ENCODE results near the gene CCDC9B.

DNA sequence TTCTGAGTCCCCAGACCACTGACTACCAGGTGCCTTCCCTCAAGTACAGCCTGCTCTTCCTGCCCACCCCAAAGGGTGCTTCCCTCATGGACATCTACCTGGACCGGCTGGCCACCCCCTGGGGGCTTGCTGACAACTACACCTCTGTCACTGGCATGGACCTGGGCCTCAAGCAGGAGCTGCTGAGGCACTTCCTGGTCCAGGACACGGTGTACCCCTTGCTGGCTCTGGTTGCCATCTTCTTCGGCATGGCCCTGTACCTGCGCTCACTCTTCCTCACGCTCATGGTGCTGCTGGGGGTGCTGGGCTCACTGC, 26.6 kb upstream of the CCDC9B start:
- TF ChIP-seq ZNF274 (IDR thresholded peaks at IDR 0.05; ENCODE audit: low read depth, low read length) (no peak), YY1 (IDR thresholded peaks at IDR 0.05; ENCODE audit: insufficient read depth, insufficient read length) (no peak), SUZ12 (IDR thresholded peaks at IDR 0.05; ENCODE audit: extremely low read depth, insufficient read depth, insufficient read length) (no peak)
